Tibial nerve (tissue), 4 donors: ENCODE data around the gene NAA38.

Experiments
- CTCF ChIP-seq, 5 experiments: fragments of 200-600 bp in 3 of 5; fragments of 450-650 bp in 2 of 5; sonication (generic) in 3 of 5; IDR thresholded peaks; one replicate each; pipeline ENCODE4 v1.5.1; 2016 to 2019; ENCODE audit warnings: antibody characterized with exemption in 5 of 5, mild to moderate bottlenecking in 3 of 5, moderate library complexity in 2 of 5
- EP300 ChIP-seq, 2 donors: sonication (generic); formaldehyde crosslinking; IDR thresholded peaks; one replicate each; pipeline ENCODE4 v1.6.1; 2017; ENCODE audit warnings: antibody characterized with exemption in 2 of 2, mild to moderate bottlenecking in 1 of 2
- POLR2A ChIP-seq, 2 donors: fragments of 450-650 bp; IDR thresholded peaks; one replicate each; pipeline ENCODE4 v1.6.1; 2017; ENCODE audit warnings: antibody characterized with exemption in 2 of 2, mild to moderate bottlenecking in 2 of 2, moderate library complexity in 2 of 2

DNA sequence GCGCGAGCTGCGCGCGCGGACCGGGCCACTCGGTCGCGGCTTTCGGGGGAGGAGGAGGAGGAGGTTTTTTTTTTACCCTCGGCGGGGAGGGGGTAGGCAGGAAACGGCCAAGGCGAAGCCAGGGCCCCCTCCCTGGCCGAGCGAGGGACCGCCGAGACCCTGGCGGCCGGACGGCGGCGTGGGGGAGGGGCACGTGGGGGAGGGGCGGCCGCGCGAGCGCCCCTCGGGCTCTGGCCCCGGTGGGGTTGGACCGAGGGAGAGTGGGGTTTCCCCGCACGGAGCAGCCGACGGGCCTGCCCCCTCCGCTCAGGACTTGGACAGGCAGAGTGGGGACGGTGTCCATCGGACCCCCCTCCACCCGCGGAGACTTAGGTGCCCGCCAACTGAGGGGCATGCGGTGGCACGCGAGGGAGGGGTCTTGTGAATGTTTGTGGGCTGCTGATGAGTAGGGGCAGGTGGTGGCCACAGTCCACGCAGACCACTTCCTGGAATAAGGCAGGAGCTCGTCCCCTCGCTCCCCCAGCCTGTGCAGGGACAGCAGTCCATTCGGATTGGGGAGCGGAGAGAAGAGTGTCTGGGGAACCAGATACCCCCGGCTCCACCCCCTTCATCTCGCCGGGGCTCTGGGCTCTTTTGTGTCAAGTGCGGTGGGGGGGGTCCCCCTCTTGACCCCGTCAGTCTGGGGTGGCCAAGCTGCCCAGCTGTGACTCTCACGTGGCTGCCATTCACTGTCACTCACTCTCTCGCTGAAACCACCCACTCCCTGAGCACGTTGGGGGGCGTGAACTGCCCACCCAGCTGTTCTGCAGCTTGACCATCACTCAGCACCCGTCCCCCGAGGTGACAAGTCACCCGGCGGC is 28.2 kb upstream of the NAA38 start:
- peak in 1 of 5 experiments; percentile 7 for TF ChIP-seq CTCF (IDR thresholded peaks at IDR 0.05)
- TF ChIP-seq EP300 (IDR thresholded peaks at IDR 0.05): peak in 1 of 2 donors; percentile 53
- TF ChIP-seq POLR2A (IDR thresholded peaks at IDR 0.05): no peak
